A673 (cell line): ENCODE results near the gene PIP4K2C.
"Not testable (repeated sequence)": the region's sequence is repeated elsewhere in the genome, so short reads cannot be mapped to it uniquely, and the experiment has no call there.

Source experiments
- CTCF ChIP-seq: fragments of 300-800, 200-600 bp; sonication (generic); conservative IDR thresholded peaks from 2 replicates; pipeline ENCODE4 v1.5.1; 2017; ENCODE audit warnings: low read depth, mild to moderate bottlenecking, antibody characterized with exemption, low read length, moderate library complexity, mixed read lengths
- EZH2 ChIP-seq: fragments of 200-600 bp; sonication (generic); IDR thresholded peaks from 2 replicates; pipeline ENCODE4 v1.6.1; 2017; ENCODE audit warnings: borderline replicate concordance, low read depth, mild to moderate bottlenecking, mixed read lengths, antibody characterized with exemption, low read length; ENCODE audit not compliant: poor library complexity, severe bottlenecking

DNA sequence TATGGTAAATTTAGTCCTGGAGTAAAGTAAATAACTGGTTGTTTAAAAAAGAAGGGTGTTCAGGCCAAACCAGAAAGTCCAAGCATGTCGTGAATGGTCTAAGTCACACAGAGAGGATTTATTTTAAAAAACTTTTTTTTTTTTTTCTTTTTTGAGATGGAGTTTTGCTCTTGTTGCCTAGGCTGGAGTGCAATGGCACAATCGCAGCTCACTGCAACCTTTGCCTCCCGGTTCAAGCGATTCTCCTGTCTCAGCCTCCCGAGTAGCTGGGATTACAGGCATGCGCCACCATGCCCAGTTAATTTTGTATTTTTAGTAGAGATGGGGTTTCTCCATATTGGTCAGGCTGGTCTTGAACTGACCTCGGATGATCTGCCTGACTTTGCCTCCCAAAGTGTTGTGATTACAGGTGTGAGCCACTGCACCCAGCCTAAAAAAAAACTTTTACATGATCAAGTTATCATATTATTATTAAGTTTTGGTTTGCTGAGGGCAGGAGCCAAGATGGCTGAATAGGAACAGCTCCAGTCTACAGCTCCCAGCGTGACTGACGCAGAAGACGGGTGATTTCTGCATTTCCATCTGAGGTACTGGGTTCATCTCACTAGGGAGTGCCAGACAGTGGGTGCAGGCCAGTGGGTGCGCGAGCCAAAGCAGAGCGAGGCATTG, 55.1 kb downstream of the PIP4K2C start:
- not testable (repeated sequence) for TF ChIP-seq CTCF, EZH2
